HepG2 (cell line): ENCODE results near the gene ETS2. TPM values are rescaled to one million over a fixed set of nuclear protein-coding genes. Genes with fewer than 3 reads are reported as not detected.

Source experiments
- ATAC-seq: fragments of 200-7000 bp; cut with Tn5 transposase; 3 replicates; pipeline ENCODE4 v1.9.1; 2020; ENCODE audit warnings: mild to moderate bottlenecking, moderate library complexity
- BruUV-seq: library from RNA; stranded (reverse); fragments of 400-500 nt; replicated peaks from 2 replicates; lab custom pipeline; 2021; lab: Mats Ljungman, UMichigan
- CTCF ChIA-PET: fragments of 300-600 bp; formaldehyde crosslinking; extraction: SDS; loops from one replicate; lab custom pipeline; 2021; ENCODE audit warnings: low total read pairs, inconsistent platforms, low intra/inter-chr PET ratio; lab: Yijun Ruan, JAX
- POLR2A ChIA-PET: fragments of 350-600 bp; sonication (Branson Sonifier 250); formaldehyde crosslinking; loops from one replicate; lab custom pipeline; 2020; ENCODE audit warnings: antibody characterized with exemption, inconsistent platforms; lab: Yijun Ruan, JAX
- DNase-seq: peaks from one replicate; pipeline ENCODE4 v3.0.0-alpha.2; 2015; ENCODE audit warnings: low spot score
- FAIRE-seq: peaks from 3 replicates; lab custom pipeline; 2011; peaks lifted over from hg19 to GRCh38; lab: Jason Lieb, UNC
- H2AFZ ChIP-seq: one replicate; pipeline ENCODE4 v1.6.1; 2011; ENCODE audit warnings: low read length, inconsistent platforms
- H3K27ac ChIP-seq: fragments of 300-600 bp; 3 replicates; pipeline ENCODE4 v1.8.0; 2011; ENCODE audit warnings: mixed run types, mild to moderate bottlenecking, mixed read lengths, low read length, inconsistent platforms; ENCODE audit not compliant: insufficient read depth; ENCODE audit errors: extremely low read length
- H3K27me3 ChIP-seq, 2 experiments: fragments of 200-600 bp in 1 of 2; 2 replicates in 1 of 2; 3 replicates in 1 of 2; pipeline versions ENCODE4 v1.6.0 to v1.8.0; 2011; ENCODE audit warnings: low read length in 2 of 2, mild to moderate bottlenecking in 2 of 2, moderate library complexity in 2 of 2, inconsistent platforms in 1 of 2; ENCODE audit not compliant: insufficient read depth in 2 of 2, control insufficient read depth in 1 of 2
- H3K36me3 ChIP-seq, 2 experiments: fragments of 200-600 bp in 1 of 2; replicated peaks in 1 of 2; 2 replicates in 1 of 2; 3 replicates in 1 of 2; pipeline versions ENCODE4 v1.5.1 to v1.8.0; 2011; ENCODE audit warnings: low read length in 2 of 2, inconsistent platforms in 1 of 2; ENCODE audit not compliant: insufficient read depth in 2 of 2, control insufficient read depth in 1 of 2
- H3K4me1 ChIP-seq: 2 replicates; pipeline ENCODE4 v1.5.1; 2012; ENCODE audit warnings: low read length, inconsistent platforms; ENCODE audit not compliant: insufficient read depth
- H3K4me2 ChIP-seq: 2 replicates; pipeline ENCODE4 v1.6.0; 2011; ENCODE audit warnings: low read depth, low read length, inconsistent platforms
- H3K4me3 ChIP-seq, 3 experiments: fragments of 200-600 bp in 1 of 3; sonication (generic), shearing (Covaris generic) in 1 of 3; replicated peaks in 1 of 3; 2 replicates each; pipeline ENCODE4 v1.5.1; 2011 to 2016; ENCODE audit warnings: low read length in 3 of 3, inconsistent platforms in 2 of 3, low read depth in 2 of 3, mild to moderate bottlenecking in 2 of 3, control low read depth in 1 of 3, mixed read lengths in 1 of 3; ENCODE audit not compliant: insufficient read depth in 1 of 3
- H3K79me2 ChIP-seq: one replicate; pipeline ENCODE4 v1.6.1; 2011; ENCODE audit warnings: low read length, inconsistent platforms; ENCODE audit not compliant: insufficient read depth
- H3K9ac ChIP-seq: 2 replicates; pipeline ENCODE4 v1.6.0; 2011; ENCODE audit warnings: mild to moderate bottlenecking, low read depth, low read length, inconsistent platforms; ENCODE audit not compliant: insufficient read depth
- H3K9me3 ChIP-seq: 2 replicates; pipeline ENCODE4 v1.5.1; 2012; ENCODE audit warnings: mild to moderate bottlenecking, low read length
- H4K20me1 ChIP-seq: 2 replicates; pipeline ENCODE4 v1.6.0; 2011; ENCODE audit warnings: inconsistent platforms, mild to moderate bottlenecking, low read length, moderate library complexity; ENCODE audit not compliant: insufficient read depth
- FOSL2 ChIP-seq: sonication (generic); formaldehyde crosslinking; IDR thresholded peaks from 2 replicates; pipeline ENCODE4 v1.4.0; 2020; ENCODE audit warnings: missing genetic modification reagents
- FOXA3 ChIP-seq: IDR thresholded peaks from 2 replicates; pipeline ENCODE4 v1.6.1; 2016; ENCODE audit warnings: missing genetic modification reagents, missing compliant biosample characterization
- FOXK2 ChIP-seq: fragments of 450-650 bp; IDR thresholded peaks from 2 replicates; pipeline ENCODE4 v1.6.1; 2016
- HMG20A ChIP-seq: IDR thresholded peaks from 2 replicates; pipeline ENCODE4 v1.6.1; 2016; ENCODE audit warnings: borderline replicate concordance
- SOX5 ChIP-seq: IDR thresholded peaks from 2 replicates; pipeline ENCODE4 v1.6.1; 2016; ENCODE audit warnings: borderline replicate concordance
- ZBTB38 ChIP-seq: sonication (generic); formaldehyde crosslinking; IDR thresholded peaks from 2 replicates; pipeline ENCODE4 v1.5.1; 2020; ENCODE audit warnings: mild to moderate bottlenecking, missing genetic modification reagents
- ZNF329 ChIP-seq: sonication (generic); formaldehyde crosslinking; IDR thresholded peaks from 2 replicates; pipeline ENCODE4 v1.9.0; 2021; ENCODE audit warnings: low read depth, mild to moderate bottlenecking, missing genetic modification reagents
- ZNF556 ChIP-seq: sonication (generic); formaldehyde crosslinking; IDR thresholded peaks from 2 replicates; pipeline ENCODE4 v1.4.0; 2020; ENCODE audit warnings: mild to moderate bottlenecking, missing genetic modification reagents, borderline replicate concordance
- WGBS: methylation state at CpG from one replicate; pipeline ENCODE4 v1.1.6; 2017; ENCODE audit warnings: low lambda C conversion rate; 5-methylcytosine and 5-hydroxymethylcytosine counted together
- in situ Hi-C: cut with HindIII; loops from 2 replicates; pipeline ENCODE4 v1.10.0; 2017; ENCODE audit warnings: low pct_unique_long_range_greater_than_20kb; ENCODE audit not compliant: extremely low pct_ligation_motif_present
- intact Hi-C: fragments of 100-400 bp; cut with micrococcal nuclease; formaldehyde crosslinking; loops from one replicate; pipeline ENCODE4 v1.10.0; 2022; ENCODE audit not compliant: unreplicated experiment
- polyA plus RNA-seq, 8 experiments: library from polyadenylated mRNA; depleted of rRNA in 3 of 8; stranded (reverse) in 7 of 8; unstranded in 1 of 8; fragments of >200 nt; fragmentation: Illumina TruSeq in 4 of 8; extraction: Trizol in 4 of 8; gene quantifications; 2 replicates each; pipeline versions ENCODE4 v1.2.1 to v1.2.3, GENCODE V29; 2011 to 2016; ENCODE audit warnings: low read depth in 4 of 8, missing spikeins in 1 of 8, mixed read lengths in 1 of 8; ENCODE audit not compliant: insufficient read depth in 1 of 8
- total RNA-seq, 5 experiments: library from RNA; depleted of rRNA; stranded (reverse); fragments of >200 nt; fragmentation: Illumina TruSeq; extraction: Trizol; gene quantifications; 2 replicates each; pipeline ENCODE4 v1.2.3, GENCODE V29; 2016; ENCODE audit warnings: low read depth in 1 of 5
- TF ChIP-seq, protein P1 (sequence below): IDR thresholded peaks from 2 replicates; pipeline ENCODE4 v1.4.0; 2020; ENCODE audit warnings: mild to moderate bottlenecking, missing genetic modification reagents
- TF ChIP-seq, protein P2 (sequence below): sonication (generic); formaldehyde crosslinking; IDR thresholded peaks from 2 replicates; pipeline ENCODE4 v1.5.1; 2020; ENCODE audit warnings: missing genetic modification reagents, mild to moderate bottlenecking, borderline replicate concordance
- TF ChIP-seq, protein P3 (sequence below): sonication (generic); formaldehyde crosslinking; IDR thresholded peaks from 2 replicates; pipeline ENCODE4 v1.4.0; 2020; ENCODE audit warnings: missing genetic modification reagents

The ETS2 gene
- total and polyA plus RNA-seq, 2 of the 13 experiments (the other 11 are each of a cell fraction or from before 2014, with no cell fraction given), result 24.6 to 64.4 TPM

DNA sequence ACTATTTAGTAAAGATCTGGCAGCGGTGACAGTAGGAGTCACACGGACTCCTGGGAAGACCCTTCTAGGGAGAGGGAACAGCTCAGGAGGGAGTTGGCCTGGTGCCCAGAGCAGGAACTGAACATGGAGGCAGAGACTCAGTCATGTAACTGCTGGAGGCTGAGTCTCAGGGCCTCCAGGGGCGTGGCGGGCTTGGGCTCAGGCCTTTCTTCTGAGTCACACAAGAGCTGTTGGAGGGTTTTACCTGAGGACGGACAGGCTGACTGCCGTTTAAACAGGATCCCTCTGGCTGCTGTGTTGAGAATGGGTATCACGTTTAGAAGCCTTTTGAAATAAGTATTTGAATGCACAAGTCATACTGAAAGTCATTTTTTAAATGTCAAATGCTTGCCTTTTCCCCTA, 7.2 kb upstream of the ETS2 start:
- intact Hi-C loops, result no loop called here

DNA sequence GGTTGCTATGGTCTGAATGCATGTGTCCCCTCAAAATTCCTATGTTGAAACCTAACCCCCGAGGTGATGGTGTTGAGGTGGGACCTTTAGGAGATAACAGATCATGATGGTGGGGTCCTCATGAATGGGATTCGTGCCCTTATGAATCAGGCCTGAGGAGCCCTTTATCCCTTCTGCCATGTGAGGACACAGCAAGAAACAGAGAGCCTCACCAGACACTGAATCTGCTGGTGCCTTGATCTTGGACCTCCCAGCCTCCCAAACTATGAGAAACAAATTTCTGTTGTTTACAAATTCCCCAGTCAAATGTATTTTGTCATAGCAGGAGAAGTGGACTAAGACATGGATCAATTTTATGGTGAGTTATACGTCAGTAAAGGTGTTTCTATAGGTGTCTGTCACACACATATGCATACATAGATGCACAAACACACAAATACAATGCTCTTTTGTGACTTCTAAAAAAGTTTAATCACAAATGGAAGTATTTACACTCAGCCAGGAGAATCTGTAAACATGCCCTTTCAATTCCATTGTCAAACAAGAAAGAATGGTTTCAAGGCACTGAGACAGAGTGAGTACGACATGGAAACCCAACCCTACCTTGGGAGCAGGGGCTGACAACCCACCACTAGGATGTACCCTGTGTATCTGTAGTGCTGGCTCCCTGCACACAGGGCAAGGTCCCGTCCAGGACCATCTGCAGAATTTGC, 5.5 kb upstream of the ETS2 start:
- FAIRE-seq (no peak), DNase-seq (no peak), ATAC-seq (no peak)
- in situ Hi-C loops (loop anchor here (10.0 kb wide), 1 partner anchor 325 kb away; no protein-coding TSS in a partner anchor), intact Hi-C loops (loop anchor here (10.0 kb wide), 1 partner anchor 335 kb away; no protein-coding TSS in a partner anchor)
- Histone ChIP-seq H4K20me1 (no peaks in the 10 kb centered on the region), H3K4me3 (no peak overlapping the region), H3K9ac (no peak overlapping the region), H3K4me2 (peak overlapping the region; percentile 13; the same call in 1 of the 2 replicates), H3K36me3 (no peaks in the 10 kb centered on the region), H3K9me3 (no peaks in the 10 kb centered on the region), H2AFZ (no peak overlapping the region), H3K27ac (no peak overlapping the region), H3K27me3 (no peaks in the 10 kb centered on the region), H3K79me2 (no peaks in the 10 kb centered on the region), H3K4me1 (peaks cover 96% of the 10 kb centered on the region)
- CTCF ChIA-PET, result no interaction called here
- WGBS, result 74% methylated on average over 5 of the region's 5 CpGs
- POLR2A ChIA-PET, result no interaction called here
- no TSS peak for BruUV-seq
- TF ChIP-seq SOX5 (peak; percentile 64; the same call in 1 of the 2 replicates), FOXA3 (CRISPR knock-in tag) (peak; percentile 44; the same call in 1 of the 2 replicates), ZNF329 (no peak), ZNF556 (no peak), ZBTB38 (CRISPR knock-in tag) (0 out of 2 replicates have a peak, but pooled peaks have one; percentile 18)
- TF ChIP-seq, protein P1, sequence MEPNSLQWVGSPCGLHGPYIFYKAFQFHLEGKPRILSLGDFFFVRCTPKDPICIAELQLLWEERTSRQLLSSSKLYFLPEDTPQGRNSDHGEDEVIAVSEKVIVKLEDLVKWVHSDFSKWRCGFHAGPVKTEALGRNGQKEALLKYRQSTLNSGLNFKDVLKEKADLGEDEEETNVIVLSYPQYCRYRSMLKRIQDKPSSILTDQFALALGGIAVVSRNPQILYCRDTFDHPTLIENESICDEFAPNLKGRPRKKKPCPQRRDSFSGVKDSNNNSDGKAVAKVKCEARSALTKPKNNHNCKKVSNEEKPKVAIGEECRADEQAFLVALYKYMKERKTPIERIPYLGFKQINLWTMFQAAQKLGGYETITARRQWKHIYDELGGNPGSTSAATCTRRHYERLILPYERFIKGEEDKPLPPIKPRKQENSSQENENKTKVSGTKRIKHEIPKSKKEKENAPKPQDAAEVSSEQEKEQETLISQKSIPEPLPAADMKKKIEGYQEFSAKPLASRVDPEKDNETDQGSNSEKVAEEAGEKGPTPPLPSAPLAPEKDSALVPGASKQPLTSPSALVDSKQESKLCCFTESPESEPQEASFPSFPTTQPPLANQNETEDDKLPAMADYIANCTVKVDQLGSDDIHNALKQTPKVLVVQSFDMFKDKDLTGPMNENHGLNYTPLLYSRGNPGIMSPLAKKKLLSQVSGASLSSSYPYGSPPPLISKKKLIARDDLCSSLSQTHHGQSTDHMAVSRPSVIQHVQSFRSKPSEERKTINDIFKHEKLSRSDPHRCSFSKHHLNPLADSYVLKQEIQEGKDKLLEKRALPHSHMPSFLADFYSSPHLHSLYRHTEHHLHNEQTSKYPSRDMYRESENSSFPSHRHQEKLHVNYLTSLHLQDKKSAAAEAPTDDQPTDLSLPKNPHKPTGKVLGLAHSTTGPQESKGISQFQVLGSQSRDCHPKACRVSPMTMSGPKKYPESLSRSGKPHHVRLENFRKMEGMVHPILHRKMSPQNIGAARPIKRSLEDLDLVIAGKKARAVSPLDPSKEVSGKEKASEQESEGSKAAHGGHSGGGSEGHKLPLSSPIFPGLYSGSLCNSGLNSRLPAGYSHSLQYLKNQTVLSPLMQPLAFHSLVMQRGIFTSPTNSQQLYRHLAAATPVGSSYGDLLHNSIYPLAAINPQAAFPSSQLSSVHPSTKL (CRISPR knock-in tag), result 0 out of 2 replicates have a peak, but pooled peaks have one; percentile 17
- TF ChIP-seq, protein P2, sequence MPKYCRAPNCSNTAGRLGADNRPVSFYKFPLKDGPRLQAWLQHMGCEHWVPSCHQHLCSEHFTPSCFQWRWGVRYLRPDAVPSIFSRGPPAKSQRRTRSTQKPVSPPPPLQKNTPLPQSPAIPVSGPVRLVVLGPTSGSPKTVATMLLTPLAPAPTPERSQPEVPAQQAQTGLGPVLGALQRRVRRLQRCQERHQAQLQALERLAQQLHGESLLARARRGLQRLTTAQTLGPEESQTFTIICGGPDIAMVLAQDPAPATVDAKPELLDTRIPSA (CRISPR knock-in tag), result no peak

More for the DNA sequence above, 7.2 kb upstream of the ETS2 start:
- CTCF ChIA-PET, result no interaction called here
- 78% methylated on average over 6 of the region's 7 CpGs for WGBS
- Histone ChIP-seq H3K27ac (peak overlapping the region; percentile 41), H3K27me3 (no peaks in the 10 kb centered on the region), H2AFZ (no peak overlapping the region), H3K4me2 (no peak overlapping the region), H3K4me3 (no peak overlapping the region), H3K9ac (no peak overlapping the region), H3K36me3 (no peaks in the 10 kb centered on the region), H3K9me3 (no peaks in the 10 kb centered on the region), H3K4me1 (peaks cover 96% of the 10 kb centered on the region), H3K79me2 (no peaks in the 10 kb centered on the region), H4K20me1 (no peaks in the 10 kb centered on the region)
- no peak for DNase-seq
- no TSS peak for BruUV-seq
- in situ Hi-C loops, result no loop called here
- POLR2A ChIA-PET, result interaction anchor here (3.5 kb wide), 1 partner anchor 11 kb away, joined by 44 read pairs; no protein-coding TSS in a partner anchor
- ATAC-seq, result no peak
- no peak for FAIRE-seq
- TF ChIP-seq FOSL2 (CRISPR knock-in tag) (peak; percentile 54), HMG20A (CRISPR knock-in tag) (no peak), FOXK2 (no peak)
- TF ChIP-seq, protein P3, sequence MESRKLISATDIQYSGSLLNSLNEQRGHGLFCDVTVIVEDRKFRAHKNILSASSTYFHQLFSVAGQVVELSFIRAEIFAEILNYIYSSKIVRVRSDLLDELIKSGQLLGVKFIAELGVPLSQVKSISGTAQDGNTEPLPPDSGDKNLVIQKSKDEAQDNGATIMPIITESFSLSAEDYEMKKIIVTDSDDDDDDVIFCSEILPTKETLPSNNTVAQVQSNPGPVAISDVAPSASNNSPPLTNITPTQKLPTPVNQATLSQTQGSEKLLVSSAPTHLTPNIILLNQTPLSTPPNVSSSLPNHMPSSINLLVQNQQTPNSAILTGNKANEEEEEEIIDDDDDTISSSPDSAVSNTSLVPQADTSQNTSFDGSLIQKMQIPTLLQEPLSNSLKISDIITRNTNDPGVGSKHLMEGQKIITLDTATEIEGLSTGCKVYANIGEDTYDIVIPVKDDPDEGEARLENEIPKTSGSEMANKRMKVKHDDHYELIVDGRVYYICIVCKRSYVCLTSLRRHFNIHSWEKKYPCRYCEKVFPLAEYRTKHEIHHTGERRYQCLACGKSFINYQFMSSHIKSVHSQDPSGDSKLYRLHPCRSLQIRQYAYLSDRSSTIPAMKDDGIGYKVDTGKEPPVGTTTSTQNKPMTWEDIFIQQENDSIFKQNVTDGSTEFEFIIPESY (CRISPR knock-in tag), result peak; percentile 11; the same call in 1 of the 2 replicates
